Measurements from ENCODE around the gene DNAJC1. TPM values are rescaled to one million over a fixed set of nuclear protein-coding genes. Genes with fewer than 3 reads are reported as not detected.
"Not testable (repeated sequence)": the region's sequence is repeated elsewhere in the genome, so short reads cannot be mapped to it uniquely, and the experiment has no call there.

The DNAJC1 gene
- polyA plus RNA-seq, 1 experiment: 33.2 TPM

GRCh38 chr10:22042557-22043326 is 39.2 kb upstream of the DNAJC1 start:
- no peak for TF ChIP-seq CTCF (IDR thresholded peaks at IDR 0.05; ENCODE audit: insufficient read depth, low read depth, low read length)
- DNase-seq (ENCODE audit: low read depth): no peak
- CTCF ChIA-PET: interaction anchor here (1.5 kb wide), 1 partner anchor 9 kb away, joined by 3 read pairs; no protein-coding TSS in a partner anchor
- Histone ChIP-seq H3K4me3 (ENCODE audit: low read depth, low read length) (no peak overlapping the region), H3K27me3 (ENCODE audit: control insufficient read depth, insufficient read depth, low read length) (no peaks in the 10 kb centered on the region), H3K36me3 (ENCODE audit: control insufficient read depth, insufficient read depth, low read length) (no peaks in the 10 kb centered on the region)
- POLR2A ChIA-PET: no interaction called here

GRCh38 chr10:22034333-22034732 is 30.8 kb upstream of the DNAJC1 start:
- DNase-seq (ENCODE audit: low read depth): no peak
- ChIA-PET CTCF (interaction anchor here (1.1 kb wide), 1 partner anchor 9 kb away, joined by 3 read pairs; no protein-coding TSS in a partner anchor), POLR2A (no interaction called here)
- Histone ChIP-seq H3K4me3 (ENCODE audit: low read depth, low read length) (no peak overlapping the region), H3K36me3 (ENCODE audit: control insufficient read depth, insufficient read depth, low read length) (no peaks in the 10 kb centered on the region), H3K27me3 (ENCODE audit: control insufficient read depth, insufficient read depth, low read length) (no peaks in the 10 kb centered on the region)
- TF ChIP-seq CTCF (IDR thresholded peaks at IDR 0.05; ENCODE audit: insufficient read depth, low read depth, low read length): no peak

- H3K4me3 ChIP-seq (ENCODE audit: low read depth, low read length); H3K27me3 ChIP-seq (ENCODE audit: control insufficient read depth, insufficient read depth, low read length); CTCF ChIA-PET; POLR2A ChIA-PET; H3K36me3 ChIP-seq (ENCODE audit: control insufficient read depth, insufficient read depth, low read length); DNase-seq (ENCODE audit: low read depth): not testable (repeated sequence)
Measured at GRCh38 chr10:22032268-22032667, 28.7 kb upstream of the DNAJC1 start.

- H3K27me3 ChIP-seq (ENCODE audit: control insufficient read depth, insufficient read depth, low read length): no peaks in the 10 kb centered on the region
- no peaks in the 10 kb centered on the region for H3K36me3 ChIP-seq (ENCODE audit: control insufficient read depth, insufficient read depth, low read length)
- POLR2A ChIA-PET: no interaction called here
- no peak overlapping the region for H3K4me3 ChIP-seq (ENCODE audit: low read depth, low read length)
- no peak for DNase-seq (ENCODE audit: low read depth)
- CTCF ChIA-PET: no interaction called here
- no peak for TF ChIP-seq CTCF (IDR thresholded peaks at IDR 0.05; ENCODE audit: insufficient read depth, low read depth, low read length)
Measured at GRCh38 chr10:22030421-22030820, 26.9 kb upstream of the DNAJC1 start.

GRCh38 chr10:22029445-22030236 is 26.1 kb upstream of the DNAJC1 start:
- POLR2A ChIA-PET: no interaction called here
- no peaks in the 10 kb centered on the region for H3K36me3 ChIP-seq (ENCODE audit: control insufficient read depth, insufficient read depth, low read length)
- no peak for DNase-seq (ENCODE audit: low read depth)
- CTCF ChIA-PET: interaction anchor here (0.7 kb wide), 1 partner anchor 270 kb away, joined by 3 read pairs; no protein-coding TSS in a partner anchor
- no peaks in the 10 kb centered on the region for H3K27me3 ChIP-seq (ENCODE audit: control insufficient read depth, insufficient read depth, low read length)
- TF ChIP-seq CTCF (IDR thresholded peaks at IDR 0.05; ENCODE audit: insufficient read depth, low read depth, low read length): no peak
- no peak overlapping the region for H3K4me3 ChIP-seq (ENCODE audit: low read depth, low read length)

Measured in BJ (cell line).